Suprapubic skin (tissue), 4 donors: Measurements from ENCODE around the gene NUDT1. TPM values are rescaled to one million over a fixed set of nuclear protein-coding genes. Genes with fewer than 3 reads are reported as not detected.

Experiments
- DNase-seq, 2 donors: peaks; one replicate each; pipeline ENCODE4 v3.0.0-alpha.2; 2019; ENCODE audit warnings: low spot score in 2 of 2
- H3K27ac ChIP-seq: fragments of 200-600 bp; sonication (generic); one replicate; pipeline ENCODE4 v1.5.1; 2019
- H3K27me3 ChIP-seq: fragments of 200-600 bp; sonication (generic); one replicate; pipeline ENCODE4 v1.5.1; 2019
- H3K36me3 ChIP-seq: fragments of 200-600 bp; sonication (generic); one replicate; pipeline ENCODE4 v1.5.1; 2019
- H3K4me1 ChIP-seq: fragments of 200-600 bp; sonication (generic); one replicate; pipeline ENCODE4 v1.5.1; 2019
- H3K4me3 ChIP-seq: fragments of 200-600 bp; sonication (generic); one replicate; pipeline ENCODE4 v1.5.1; 2019; ENCODE audit warnings: mild to moderate bottlenecking
- H3K9me3 ChIP-seq: fragments of 200-600 bp; sonication (generic); one replicate; pipeline ENCODE4 v1.5.1; 2019
- CTCF ChIP-seq, 2 donors: fragments of 200-600 bp in 1 of 2; fragments of 450-650 bp in 1 of 2; sonication (generic) in 1 of 2; IDR thresholded peaks; one replicate each; pipeline ENCODE4 v1.5.1; 2016 to 2019; ENCODE audit warnings: antibody characterized with exemption in 2 of 2, mild to moderate bottlenecking in 1 of 2, moderate library complexity in 1 of 2
- EP300 ChIP-seq: sonication (generic); formaldehyde crosslinking; IDR thresholded peaks from one replicate; pipeline ENCODE4 v1.6.1; 2017; ENCODE audit warnings: antibody characterized with exemption
- POLR2A ChIP-seq, 2 donors: fragments of 450-650 bp; IDR thresholded peaks; one replicate each; pipeline ENCODE4 v1.6.1; 2017; ENCODE audit warnings: antibody characterized with exemption in 2 of 2, mild to moderate bottlenecking in 2 of 2, moderate library complexity in 2 of 2
- POLR2AphosphoS5 ChIP-seq, 3 donors: sonication (generic); formaldehyde crosslinking; IDR thresholded peaks; one replicate each; pipeline ENCODE4 v1.6.1; 2017; ENCODE audit warnings: antibody characterized with exemption in 3 of 3
- WGBS: methylation state at CpG from one replicate; pipeline ENCODE4 v1.1.5; 2018; 5-methylcytosine and 5-hydroxymethylcytosine counted together
- total RNA-seq, 4 donors: library from RNA; depleted of rRNA; stranded (reverse); fragments of >200 nt; gene quantifications; one replicate each; pipeline ENCODE4 v1.1.0, GENCODE V29; 2016

The NUDT1 gene
- total RNA-seq, 4 donors from 2014 or later, result 24.1 to 39.4 (median 28.3) TPM

- Histone ChIP-seq H3K27me3 (no peaks in the 10 kb centered on the region), H3K4me3 (no peak overlapping the region), H3K36me3 (peaks cover 65% of the 10 kb centered on the region), H3K4me1 (no peaks in the 10 kb centered on the region), H3K27ac (no peak overlapping the region), H3K9me3 (no peaks in the 10 kb centered on the region)
- DNase-seq, result no peak
- TF ChIP-seq POLR2AphosphoS5 (IDR thresholded peaks at IDR 0.05), result no peak
- no peak for TF ChIP-seq CTCF (IDR thresholded peaks at IDR 0.05)
- TF ChIP-seq POLR2A (IDR thresholded peaks at IDR 0.05), result no peak
- TF ChIP-seq EP300, result no peak
- 81% methylated on average over 18 of the region's 33 CpGs for WGBS
Measured at GRCh38 chr7:2255145-2256139, 13.4 kb downstream of the NUDT1 start.

DNA sequence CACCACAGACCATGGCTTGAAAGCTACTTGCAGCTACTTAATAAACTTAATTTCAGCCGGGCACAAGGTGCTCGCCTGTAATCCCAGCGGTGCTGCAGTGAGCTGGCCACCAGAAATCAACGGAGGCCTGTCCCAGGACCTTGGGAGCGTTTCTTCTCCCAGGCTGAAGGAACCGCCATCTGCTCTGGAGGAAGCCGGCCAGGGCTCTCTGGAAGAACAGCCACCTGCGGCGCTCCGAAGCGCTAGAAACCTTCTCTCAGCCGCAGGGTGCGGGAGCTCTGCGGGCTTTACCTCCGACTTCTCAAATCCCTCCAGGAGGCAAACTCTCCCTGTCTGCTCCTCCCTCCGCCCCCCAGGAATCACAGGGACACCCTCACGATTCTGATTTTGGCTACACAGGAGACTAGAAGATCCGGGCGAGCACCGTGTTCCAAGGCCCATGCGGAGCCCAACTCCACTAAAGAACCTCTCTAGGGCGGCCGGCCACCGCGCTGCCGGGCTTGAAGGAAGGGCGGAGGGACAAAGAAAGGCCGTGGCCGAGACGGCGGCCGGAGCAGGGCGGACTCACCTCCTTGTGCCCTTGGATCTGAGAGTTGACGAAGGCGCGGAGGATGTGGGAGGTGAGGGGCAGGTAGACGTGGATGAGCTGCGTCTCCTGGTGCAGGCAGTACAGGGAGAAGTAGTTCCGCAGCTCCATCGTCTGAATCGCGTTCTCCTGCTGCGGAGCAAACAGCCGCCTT is 14.4 kb downstream of the NUDT1 start:
- Histone ChIP-seq H3K27me3 (no peaks in the 10 kb centered on the region), H3K4me3 (no peak overlapping the region), H3K27ac (no peak overlapping the region), H3K9me3 (no peaks in the 10 kb centered on the region), H3K36me3 (peaks cover 62% of the 10 kb centered on the region), H3K4me1 (no peaks in the 10 kb centered on the region)
- 95% methylated on average over 34 of the region's 44 CpGs for WGBS
- TF ChIP-seq EP300, result no peak
- TF ChIP-seq CTCF (IDR thresholded peaks at IDR 0.05), result no peak
- no peak for TF ChIP-seq POLR2A (IDR thresholded peaks at IDR 0.05)
- TF ChIP-seq POLR2AphosphoS5 (IDR thresholded peaks at IDR 0.05), result no peak
- no peak for DNase-seq

GRCh38 chr7:2257046-2257551 is 15.1 kb downstream of the NUDT1 start:
- no peaks in the 10 kb centered on the region for H3K4me1 ChIP-seq
- no peaks in the 10 kb centered on the region for H3K27me3 ChIP-seq
- no peak overlapping the region for H3K4me3 ChIP-seq
- no peak for TF ChIP-seq EP300
- no peak for TF ChIP-seq POLR2AphosphoS5 (IDR thresholded peaks at IDR 0.05)
- TF ChIP-seq POLR2A (IDR thresholded peaks at IDR 0.05), result no peak
- TF ChIP-seq CTCF (IDR thresholded peaks at IDR 0.05), result no peak
- no peak overlapping the region for H3K27ac ChIP-seq
- no peaks in the 10 kb centered on the region for H3K9me3 ChIP-seq
- peaks cover 65% of the 10 kb centered on the region for H3K36me3 ChIP-seq
- DNase-seq, result no peak
- 97% methylated on average over 16 of the region's 38 CpGs for WGBS

DNA sequence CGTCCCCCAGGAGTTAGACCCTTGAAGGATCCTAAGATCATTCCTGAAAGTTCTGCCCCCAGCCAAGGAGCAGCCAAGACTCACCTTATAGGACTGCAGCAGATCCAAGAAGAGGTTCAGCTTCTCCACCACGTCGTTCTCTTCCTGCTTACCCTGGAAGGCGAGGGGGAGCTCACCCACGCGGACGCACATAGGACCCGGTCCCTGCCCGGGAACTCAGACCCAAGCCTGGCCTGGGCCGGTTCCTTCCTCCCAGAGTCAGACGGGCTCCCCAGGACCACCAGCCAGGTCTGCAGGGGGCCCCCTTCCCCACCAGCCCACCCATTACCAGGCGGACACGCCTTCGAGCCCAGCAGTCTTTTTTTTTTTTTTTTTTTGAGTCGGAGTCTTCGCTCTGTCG is 15.6 kb downstream of the NUDT1 start:
- no peaks in the 10 kb centered on the region for H3K27me3 ChIP-seq

More for the DNA sequence above, 15.6 kb downstream of the NUDT1 start:
- DNase-seq, result no peak
- Histone ChIP-seq H3K4me3 (no peak overlapping the region), H3K27ac (no peak overlapping the region), H3K4me1 (no peaks in the 10 kb centered on the region), H3K9me3 (no peaks in the 10 kb centered on the region), H3K36me3 (peaks cover 68% of the 10 kb centered on the region)
- WGBS, result 91% methylated on average over 17 of the region's 17 CpGs
- TF ChIP-seq POLR2A (IDR thresholded peaks at IDR 0.05), result no peak
- no peak for TF ChIP-seq CTCF (IDR thresholded peaks at IDR 0.05)
- no peak for TF ChIP-seq EP300
- TF ChIP-seq POLR2AphosphoS5 (IDR thresholded peaks at IDR 0.05), result no peak
